ENCODE results near the gene CDH23. TPM values are rescaled to one million over a fixed set of nuclear protein-coding genes. Genes with fewer than 3 reads are reported as not detected.
A peak's percentile ranks its signal among the peaks of the same experiment; 100 is the strongest.

The CDH23 gene
- total RNA-seq, 1 experiment from 2014 or later, result 2.9 TPM

DNA sequence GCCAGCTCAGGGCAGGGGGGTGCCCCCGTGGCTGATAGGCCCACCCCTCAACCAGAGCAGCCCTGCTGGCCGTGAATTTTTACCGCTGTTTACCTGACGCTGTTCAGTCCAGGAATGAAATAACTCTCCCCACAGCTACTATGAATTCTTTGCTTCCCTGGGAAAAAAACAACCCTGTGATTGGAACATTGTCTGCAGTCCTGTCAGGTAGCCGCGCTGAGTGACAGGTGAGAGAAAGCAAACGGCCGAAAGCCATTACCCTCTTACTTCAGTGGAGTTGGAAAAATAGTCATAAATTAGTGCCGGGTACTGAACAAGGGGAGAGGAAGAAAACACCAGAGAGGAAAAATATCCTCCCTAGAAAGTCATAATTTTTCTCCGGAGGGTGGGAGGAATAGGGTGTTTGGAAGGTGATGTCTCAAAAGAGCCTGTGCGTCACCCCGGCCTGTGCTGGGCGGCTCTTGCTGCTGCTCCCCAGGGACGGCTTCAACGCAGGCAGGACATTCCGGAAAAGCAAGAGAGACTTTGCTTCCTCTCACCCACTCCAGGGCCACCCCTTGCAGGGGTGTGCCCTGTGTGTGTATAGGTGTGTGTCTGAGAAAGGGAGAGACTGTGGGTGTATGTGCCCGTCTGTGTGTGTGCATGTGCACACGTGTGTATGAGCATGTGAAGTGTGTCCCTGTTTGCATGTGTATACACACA lies 69.0 kb downstream of the CDH23 start:
- TF ChIP-seq ATF3 (CRISPR knock-in tag; conservative IDR thresholded peaks at IDR 0.05) (no peak), IRF1 (CRISPR knock-in tag; IDR thresholded peaks at IDR 0.05) (no peak), MXD4 (CRISPR knock-in tag; IDR thresholded peaks at IDR 0.05; ENCODE audit: borderline replicate concordance) (no peak), NR2C2 (CRISPR knock-in tag; IDR thresholded peaks at IDR 0.05) (no peak), ESRRA (CRISPR knock-in tag; IDR thresholded peaks at IDR 0.05; ENCODE audit: borderline replicate concordance) (no peak), ETV6 (CRISPR knock-in tag; IDR thresholded peaks at IDR 0.05) (no peak), ZNF532 (CRISPR knock-in tag; IDR thresholded peaks at IDR 0.05; ENCODE audit: borderline replicate concordance) (no peak), NR1H2 (CRISPR knock-in tag; IDR thresholded peaks at IDR 0.05) (no peak), ZNF219 (CRISPR knock-in tag; IDR thresholded peaks at IDR 0.05; ENCODE audit: borderline replicate concordance) (no peak), FOXJ3 (CRISPR knock-in tag; IDR thresholded peaks at IDR 0.05; ENCODE audit: borderline replicate concordance) (no peak), USF1 (CRISPR knock-in tag; IDR thresholded peaks at IDR 0.05) (no peak), RORB (CRISPR knock-in tag; IDR thresholded peaks at IDR 0.05) (no peak), ZNF512 (CRISPR knock-in tag; IDR thresholded peaks at IDR 0.05; ENCODE audit: borderline replicate concordance) (no peak)
- TF ChIP-seq, protein P1, sequence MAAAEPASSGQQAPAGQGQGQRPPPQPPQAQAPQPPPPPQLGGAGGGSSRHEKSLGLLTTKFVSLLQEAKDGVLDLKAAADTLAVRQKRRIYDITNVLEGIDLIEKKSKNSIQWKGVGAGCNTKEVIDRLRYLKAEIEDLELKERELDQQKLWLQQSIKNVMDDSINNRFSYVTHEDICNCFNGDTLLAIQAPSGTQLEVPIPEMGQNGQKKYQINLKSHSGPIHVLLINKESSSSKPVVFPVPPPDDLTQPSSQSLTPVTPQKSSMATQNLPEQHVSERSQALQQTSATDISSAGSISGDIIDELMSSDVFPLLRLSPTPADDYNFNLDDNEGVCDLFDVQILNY (CRISPR knock-in tag; IDR thresholded peaks at IDR 0.05), result no peak
- TF ChIP-seq, protein P2, sequence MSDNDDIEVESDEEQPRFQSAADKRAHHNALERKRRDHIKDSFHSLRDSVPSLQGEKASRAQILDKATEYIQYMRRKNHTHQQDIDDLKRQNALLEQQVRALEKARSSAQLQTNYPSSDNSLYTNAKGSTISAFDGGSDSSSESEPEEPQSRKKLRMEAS (CRISPR knock-in tag; IDR thresholded peaks at IDR 0.05), result no peak
- TF ChIP-seq, protein P3, sequence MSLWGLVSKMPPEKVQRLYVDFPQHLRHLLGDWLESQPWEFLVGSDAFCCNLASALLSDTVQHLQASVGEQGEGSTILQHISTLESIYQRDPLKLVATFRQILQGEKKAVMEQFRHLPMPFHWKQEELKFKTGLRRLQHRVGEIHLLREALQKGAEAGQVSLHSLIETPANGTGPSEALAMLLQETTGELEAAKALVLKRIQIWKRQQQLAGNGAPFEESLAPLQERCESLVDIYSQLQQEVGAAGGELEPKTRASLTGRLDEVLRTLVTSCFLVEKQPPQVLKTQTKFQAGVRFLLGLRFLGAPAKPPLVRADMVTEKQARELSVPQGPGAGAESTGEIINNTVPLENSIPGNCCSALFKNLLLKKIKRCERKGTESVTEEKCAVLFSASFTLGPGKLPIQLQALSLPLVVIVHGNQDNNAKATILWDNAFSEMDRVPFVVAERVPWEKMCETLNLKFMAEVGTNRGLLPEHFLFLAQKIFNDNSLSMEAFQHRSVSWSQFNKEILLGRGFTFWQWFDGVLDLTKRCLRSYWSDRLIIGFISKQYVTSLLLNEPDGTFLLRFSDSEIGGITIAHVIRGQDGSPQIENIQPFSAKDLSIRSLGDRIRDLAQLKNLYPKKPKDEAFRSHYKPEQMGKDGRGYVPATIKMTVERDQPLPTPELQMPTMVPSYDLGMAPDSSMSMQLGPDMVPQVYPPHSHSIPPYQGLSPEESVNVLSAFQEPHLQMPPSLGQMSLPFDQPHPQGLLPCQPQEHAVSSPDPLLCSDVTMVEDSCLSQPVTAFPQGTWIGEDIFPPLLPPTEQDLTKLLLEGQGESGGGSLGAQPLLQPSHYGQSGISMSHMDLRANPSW (CRISPR knock-in tag; conservative IDR thresholded peaks at IDR 0.05; ENCODE audit: low read depth), result no peak
- ChIA-PET POLR2A (no interaction called here), CTCF (interaction anchor here (1.3 to 1.6 kb wide), 4 partner anchors 8 to 21 kb away, joined by 3 to 7 read pairs (median 4); no protein-coding TSS in a partner anchor)
- H3K27ac Mint-ChIP-seq, result peak overlapping the region; percentile 55; the same call in 1 of the 2 replicates
- no peaks in the 10 kb centered on the region for H3K4me1 Mint-ChIP-seq
- no peaks in the 10 kb centered on the region for H3K9me3 Mint-ChIP-seq
- no peak for ATAC-seq
- no peaks in the 10 kb centered on the region for H3K36me3 Mint-ChIP-seq
- H3K4me3 Mint-ChIP-seq, result no peak overlapping the region
- no peak for DNase-seq (ENCODE audit: low spot score)
- H3K27me3 Mint-ChIP-seq (ENCODE audit: low read depth), result no peaks in the 10 kb centered on the region

Data from WTC11 (cell line).